ENCODE measurements around the gene GSTA4.

The GSTA4 gene, protein sequence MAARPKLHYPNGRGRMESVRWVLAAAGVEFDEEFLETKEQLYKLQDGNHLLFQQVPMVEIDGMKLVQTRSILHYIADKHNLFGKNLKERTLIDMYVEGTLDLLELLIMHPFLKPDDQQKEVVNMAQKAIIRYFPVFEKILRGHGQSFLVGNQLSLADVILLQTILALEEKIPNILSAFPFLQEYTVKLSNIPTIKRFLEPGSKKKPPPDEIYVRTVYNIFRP

DNA sequence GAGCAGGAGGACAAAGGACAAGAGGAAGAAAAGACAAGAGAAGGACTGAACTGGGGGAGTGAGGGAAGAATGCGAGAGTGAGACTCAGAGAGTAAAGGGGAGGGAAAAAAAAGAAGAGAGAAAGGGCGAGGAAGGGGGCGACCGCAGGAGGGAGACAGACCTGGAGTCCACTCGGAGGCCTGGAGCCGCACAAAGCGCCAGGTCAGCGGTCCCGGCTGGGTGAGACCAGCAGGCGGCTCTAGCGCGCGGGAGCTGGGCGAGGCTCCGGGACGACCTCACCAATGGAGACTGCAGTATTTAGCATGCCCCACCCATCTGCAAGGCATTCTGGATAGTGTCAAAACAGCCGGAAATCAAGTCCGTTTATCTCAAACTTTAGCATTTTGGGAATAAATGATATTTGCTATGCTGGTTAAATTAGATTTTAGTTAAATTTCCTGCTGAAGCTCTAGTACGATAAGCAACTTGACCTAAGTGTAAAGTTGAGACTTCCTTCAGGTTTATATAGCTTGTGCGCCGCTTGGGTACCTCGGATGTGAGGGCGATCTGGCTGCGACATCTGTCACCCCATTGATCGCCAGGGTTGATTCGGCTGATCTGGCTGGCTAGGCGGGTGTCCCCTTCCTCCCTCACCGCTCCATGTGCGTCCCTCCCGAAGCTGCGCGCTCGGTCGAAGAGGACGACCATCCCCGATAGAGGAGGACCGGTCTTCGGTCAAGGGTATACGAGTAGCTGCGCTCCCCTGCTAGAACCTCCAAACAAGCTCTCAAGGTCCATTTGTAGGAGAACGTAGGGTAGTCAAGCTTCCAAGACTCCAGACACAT lies at the start of gene GSTA4:
Gene GSTA4 (minus strand): TSS at position 196 of the 824 bp plus-strand sequence. CDS start 1,041 bp downstream, outside the sequence.
- DNase-seq (ENCODE audit: low read depth in 2 of 2), result peak; percentile 71 to 79

DNA sequence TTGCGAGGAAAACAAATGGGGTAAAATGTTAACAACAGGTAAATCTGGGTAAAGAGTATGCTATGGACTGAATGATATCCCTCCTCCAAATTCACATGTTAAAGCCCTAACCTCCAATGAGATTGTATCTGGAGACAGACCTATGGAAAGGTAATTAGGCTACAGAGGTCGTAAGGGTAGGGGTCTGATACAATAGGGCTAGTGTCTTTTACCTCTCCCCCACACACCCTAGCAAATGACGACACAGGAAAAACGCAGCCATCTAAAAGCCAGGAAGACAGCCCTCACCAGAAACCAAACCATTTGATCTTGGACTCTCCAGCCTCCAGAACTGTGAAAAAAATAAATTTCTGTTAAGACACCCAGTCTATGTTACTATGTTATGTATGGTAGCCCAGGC lies 49.5 kb upstream of the GSTA4 start:
- DNase-seq (ENCODE audit: low read depth in 2 of 2), result no peak

DNA sequence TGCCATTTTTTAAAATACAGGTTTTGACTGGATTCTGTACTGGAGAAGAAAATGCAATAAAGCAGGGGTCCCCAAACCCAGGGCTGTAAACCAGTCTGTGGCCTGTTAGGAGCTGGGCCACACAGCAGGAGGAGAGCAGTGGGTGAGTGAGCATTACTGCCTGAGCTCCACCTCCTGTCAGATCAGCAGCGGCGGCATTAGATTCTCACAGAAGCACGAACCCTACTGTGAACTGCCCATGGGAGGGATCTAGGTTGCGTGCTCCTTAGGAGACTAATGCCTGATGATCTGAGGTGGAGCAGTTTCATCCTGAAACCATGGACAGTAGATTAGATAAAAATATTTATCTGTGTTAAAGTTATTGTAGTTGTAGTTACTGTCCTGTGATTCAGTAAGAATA lies 49.0 kb upstream of the GSTA4 start:
- no peak for DNase-seq (ENCODE audit: low read depth in 2 of 2)

DNA sequence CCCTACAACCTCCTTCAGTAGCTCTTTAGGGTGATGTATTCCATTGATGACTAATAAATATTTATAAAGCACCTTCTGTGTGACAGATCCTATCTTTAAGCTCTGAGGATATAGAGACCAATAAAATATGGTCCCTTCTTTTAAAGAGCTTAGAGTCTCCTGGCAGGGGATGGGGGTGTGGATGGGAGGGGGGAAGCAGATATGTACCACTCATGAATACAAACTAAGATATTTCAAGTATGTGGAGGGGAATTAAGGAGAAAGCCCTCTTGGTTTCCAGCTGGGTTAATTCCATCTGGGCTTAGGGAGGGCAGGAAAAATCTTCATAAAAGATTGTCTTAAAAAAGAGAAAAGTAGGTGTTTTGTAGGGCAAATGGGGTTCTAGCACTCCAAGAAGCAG lies 48.5 kb upstream of the GSTA4 start:
- DNase-seq (ENCODE audit: low read depth in 2 of 2), result no peak

DNA sequence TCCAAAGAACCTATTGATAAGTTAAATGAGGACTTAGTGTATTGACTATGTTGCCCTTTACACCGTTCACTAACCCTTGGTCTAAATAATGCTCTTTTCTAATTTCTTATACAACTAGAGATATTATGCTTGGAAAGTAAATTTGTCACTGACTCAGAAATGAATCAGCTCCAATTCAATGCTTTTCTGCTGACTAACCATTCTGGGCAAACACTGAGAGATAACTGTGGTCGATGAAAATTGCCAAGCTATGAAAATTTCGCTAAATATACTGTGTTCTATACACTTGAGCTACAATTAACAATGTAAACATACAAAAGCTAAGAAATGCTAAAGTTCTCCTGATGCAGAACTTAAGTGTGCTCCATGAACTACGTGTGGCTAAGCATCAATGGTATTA lies 47.0 kb upstream of the GSTA4 start:
- no peak for DNase-seq (ENCODE audit: low read depth in 2 of 2)

DNA sequence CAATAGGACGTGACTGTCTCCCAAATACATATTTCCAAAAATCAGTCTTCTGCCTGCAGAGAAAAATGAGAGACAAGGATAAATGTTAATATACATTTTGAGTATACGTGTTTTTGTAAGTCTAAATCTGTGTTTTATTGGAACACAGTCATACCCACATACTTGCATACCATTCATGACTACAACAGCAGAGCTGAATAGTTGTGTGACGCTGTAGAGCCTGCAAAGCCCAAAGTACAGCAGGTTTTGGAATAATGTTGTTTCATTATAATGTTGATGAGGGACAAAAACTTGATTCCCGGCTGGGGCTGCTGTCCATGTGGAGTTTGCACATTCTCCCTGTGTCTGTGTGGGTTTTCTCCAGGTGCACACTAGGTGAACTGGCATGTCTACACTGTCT lies 46.3 kb upstream of the GSTA4 start:
- no peak for DNase-seq (ENCODE audit: low read depth in 2 of 2)

DNA sequence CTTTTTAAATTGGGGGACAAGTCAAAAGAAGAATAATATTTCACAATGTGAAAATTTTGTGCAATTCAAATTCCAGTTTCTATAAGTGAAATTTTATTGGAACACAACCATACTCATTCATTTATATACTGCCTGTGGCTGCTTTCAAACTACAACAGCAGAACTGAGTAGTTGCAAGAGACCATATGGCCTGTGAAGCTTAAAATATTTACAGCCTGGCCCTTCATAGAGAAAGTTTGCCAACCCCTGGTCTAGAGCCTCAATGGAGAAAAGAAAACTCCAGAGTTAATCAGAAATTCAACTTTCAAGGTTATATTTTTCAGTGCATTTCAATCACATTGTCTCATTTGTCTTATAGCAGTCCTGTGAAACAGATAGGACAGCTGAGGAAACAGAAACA lies 43.5 kb upstream of the GSTA4 start:
- DNase-seq (ENCODE audit: low read depth in 2 of 2), result no peak

DNA sequence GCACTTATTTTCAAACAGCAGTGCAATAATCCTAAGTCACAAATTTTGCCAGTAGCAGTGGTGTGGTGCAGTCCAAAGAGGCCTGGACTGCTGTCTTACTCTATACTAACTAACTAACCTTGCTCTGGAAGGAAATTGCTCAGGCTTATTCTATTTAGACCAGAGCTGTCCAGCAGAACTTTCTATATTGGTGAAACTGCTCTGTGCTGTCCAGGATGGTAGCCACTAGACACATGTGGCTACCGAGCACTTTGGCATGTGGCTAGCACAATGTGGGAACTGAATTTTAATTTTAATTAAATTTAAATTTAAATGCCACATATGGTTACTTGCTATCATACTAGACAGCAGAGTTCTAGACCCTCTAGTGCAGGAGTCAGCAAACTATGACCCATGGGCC lies 43.1 kb upstream of the GSTA4 start:
- DNase-seq (ENCODE audit: low read depth in 2 of 2), result no peak

DNA sequence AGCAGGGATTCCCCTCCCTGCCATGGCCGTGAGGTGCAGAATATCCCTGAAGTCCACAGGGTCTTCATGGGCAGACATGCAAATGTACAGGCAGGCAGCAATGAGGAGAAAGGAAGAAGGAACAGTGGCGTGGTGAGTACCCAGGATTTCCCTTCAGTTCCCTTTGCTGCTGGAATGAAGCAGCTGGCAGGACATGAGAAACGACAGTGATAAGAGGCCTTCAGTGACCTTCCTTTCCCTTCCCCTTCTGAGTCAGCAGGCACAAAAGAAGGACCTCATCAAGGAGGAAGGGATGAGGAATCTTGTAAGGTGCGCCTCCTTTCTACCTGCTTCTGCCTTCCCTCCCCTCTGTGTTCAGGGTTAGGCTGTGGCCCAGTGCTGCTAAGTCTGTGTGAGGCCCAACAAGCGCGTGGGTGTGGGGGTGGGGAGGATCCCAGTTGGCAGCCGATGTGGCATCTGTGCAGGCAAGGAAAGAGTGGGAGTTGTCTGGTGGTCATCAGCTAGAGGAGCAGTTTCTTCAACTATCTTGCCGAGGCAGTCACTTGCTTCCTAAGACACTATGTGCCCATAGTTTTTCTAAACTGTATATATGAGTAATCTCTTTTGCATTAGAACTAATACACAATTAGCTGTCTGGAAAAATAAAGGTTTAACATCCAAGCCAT lies 40.6 kb upstream of the GSTA4 start:
- no peak for DNase-seq (ENCODE audit: low read depth in 2 of 2)

DNA sequence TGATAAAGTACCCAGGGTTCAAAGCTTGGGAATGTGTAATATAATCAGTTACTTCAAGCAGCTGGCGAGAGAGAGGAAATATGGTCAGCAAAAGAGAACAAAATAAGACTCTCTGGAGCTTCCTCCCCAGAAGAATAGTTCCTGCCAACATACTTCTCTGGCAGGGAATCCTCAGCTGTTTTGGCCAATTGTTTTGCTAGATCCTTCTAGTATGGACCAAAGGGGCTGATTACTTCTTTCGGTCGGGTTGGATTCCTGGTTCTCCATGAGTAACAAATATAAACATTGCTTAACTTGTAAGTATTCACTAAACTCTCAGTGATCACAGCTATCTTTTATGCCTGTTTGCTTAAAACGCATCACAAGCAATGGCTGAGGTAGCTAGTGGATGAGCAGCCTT lies 38.7 kb upstream of the GSTA4 start:
- no peak for DNase-seq (ENCODE audit: low read depth in 2 of 2)

DNA sequence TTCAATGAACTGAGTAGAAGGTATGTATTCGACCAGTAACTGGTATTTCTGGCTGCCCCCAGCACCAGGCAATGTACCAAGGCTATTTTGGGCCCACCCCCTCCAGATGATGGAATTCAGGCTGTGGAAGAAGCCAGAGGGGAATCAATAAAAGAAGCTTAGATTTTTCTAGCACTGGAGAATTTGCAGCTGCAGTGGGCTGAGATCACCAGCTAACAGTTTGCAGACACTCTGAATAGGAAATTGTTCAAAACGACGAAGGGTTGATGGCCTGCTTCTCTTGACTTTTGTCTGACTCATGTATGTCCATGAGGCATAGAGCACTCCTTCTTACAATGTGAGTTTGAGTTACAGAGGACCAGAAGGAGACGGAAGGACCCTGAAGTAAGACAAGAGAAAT lies 37.8 kb upstream of the GSTA4 start:
- DNase-seq (ENCODE audit: low read depth in 2 of 2), result no peak

DNA sequence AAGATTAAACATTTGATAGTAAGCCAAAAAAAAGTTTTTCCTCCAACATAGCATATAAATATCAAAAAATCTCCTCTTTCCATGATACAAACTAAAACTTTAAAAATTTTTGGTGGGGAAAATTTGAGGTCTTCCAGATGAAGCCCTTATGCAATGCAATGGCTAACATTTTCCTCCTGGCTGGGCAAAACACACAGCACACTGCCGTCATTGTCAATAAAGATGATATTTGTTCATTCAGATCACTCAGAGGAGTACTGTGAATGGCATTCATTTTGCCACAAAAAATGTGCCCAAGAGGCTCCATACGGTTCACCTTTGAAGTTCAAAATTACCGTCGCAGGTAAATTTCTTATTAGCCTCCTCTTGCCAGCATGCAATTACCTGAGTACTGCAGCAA lies 36.2 kb upstream of the GSTA4 start:
- DNase-seq (ENCODE audit: low read depth in 2 of 2), result no peak

DNA sequence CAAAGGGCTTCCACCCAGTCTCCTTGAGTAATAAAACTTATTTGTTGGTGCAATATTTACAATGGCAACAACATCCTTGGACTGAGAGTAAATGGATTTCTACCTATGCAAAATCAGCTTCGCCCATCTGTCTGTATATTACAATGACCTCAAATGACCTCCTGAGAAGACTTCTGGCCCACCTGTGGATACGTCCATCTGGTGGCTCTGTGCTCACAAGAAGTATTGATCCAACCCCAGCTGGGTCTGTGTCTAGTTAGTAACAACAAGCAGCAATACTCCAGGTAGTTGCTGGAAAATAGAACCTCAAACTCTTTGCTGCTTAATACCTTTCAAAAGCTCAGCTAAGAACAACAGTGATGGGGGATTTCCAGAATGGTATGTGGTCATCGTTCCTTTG lies 34.7 kb upstream of the GSTA4 start:
- DNase-seq (ENCODE audit: low read depth in 2 of 2), result no peak

DNA sequence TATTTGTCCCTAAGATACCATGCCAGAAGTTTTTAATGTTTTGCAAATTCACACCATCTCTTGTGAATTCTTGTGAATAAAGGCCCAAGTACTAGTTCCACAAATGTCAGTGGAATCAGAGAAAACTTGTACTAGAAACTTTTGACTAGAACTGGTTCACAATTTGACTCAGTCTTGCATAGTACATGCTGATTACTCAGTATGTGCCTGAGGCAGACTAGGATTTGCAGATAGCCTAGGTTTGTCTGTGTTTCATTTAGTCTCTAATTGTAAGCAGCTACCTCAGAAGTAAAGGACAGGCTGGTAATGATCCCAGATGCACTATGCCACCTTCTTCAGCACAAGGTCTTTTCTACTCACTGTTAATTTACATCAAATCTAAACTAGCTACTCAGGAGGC lies 34.2 kb upstream of the GSTA4 start:
- DNase-seq (ENCODE audit: low read depth in 2 of 2), result no peak

DNA sequence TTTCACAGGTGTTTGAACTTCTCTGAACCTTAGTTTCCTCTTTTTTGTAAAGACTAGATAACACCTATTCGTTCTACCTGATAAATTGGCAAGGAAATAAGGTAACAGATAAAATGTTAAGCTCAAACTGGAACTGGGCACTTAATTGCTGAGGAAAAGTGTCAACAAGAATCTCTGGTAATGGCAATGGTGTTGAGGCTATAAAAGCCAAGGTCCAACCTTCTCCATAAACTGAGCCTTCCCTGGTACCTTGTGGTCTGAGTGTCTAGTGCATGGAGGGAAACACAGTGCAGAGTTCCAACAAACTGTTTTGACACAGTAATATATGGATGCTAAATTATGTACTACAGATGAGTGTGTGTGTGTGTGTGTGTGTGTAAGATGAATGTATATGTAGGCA lies 33.4 kb upstream of the GSTA4 start:
- DNase-seq (ENCODE audit: low read depth in 2 of 2), result no peak

DNA sequence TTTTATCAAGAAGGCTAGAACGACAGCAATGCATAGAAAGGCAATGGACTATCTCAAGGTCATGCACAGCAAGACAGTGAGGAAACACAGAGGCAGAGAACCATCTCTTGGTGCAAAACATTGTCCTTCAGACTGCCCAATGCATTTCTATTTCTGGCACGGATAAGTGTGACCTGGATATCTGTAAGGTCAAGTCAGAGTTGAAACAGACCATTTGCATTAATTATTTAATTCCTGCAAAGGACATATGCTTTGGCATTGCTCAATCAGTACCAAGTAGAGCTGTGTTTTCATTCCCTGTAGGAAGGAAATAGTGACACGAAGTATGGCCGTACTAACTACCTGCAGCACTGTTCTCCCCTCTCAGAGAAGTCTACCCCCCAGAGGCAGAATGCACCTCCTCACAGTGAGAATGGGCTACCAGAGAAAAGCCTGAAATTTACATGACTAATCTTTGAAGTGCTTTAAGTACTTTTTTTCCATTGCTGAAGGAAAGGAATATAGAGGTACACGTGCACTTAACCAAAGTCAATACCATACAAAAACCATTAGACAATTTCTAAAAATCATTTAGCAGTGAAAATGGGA lies 32.1 kb upstream of the GSTA4 start:
- no peak for DNase-seq (ENCODE audit: low read depth in 2 of 2)

DNA sequence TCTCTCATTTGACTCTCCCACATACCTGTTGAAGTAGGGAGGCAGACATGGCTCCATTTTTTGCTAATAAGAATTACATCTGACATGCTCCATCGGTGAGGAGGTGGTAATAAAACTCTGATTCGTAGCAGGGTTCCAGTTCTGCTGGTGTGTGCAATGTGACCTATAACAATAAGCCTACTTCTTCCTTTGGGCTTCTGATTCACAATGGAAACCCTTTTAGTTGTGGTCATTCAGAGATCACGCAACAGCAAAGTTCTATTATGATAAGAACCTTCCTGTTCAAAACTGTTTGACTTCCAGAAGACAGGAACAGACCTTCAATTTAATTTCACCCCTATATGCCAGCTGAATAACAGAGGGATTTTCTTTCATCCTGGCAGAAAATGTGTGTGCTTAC lies 31.4 kb upstream of the GSTA4 start:
- no peak for DNase-seq (ENCODE audit: low read depth in 2 of 2)

DNA sequence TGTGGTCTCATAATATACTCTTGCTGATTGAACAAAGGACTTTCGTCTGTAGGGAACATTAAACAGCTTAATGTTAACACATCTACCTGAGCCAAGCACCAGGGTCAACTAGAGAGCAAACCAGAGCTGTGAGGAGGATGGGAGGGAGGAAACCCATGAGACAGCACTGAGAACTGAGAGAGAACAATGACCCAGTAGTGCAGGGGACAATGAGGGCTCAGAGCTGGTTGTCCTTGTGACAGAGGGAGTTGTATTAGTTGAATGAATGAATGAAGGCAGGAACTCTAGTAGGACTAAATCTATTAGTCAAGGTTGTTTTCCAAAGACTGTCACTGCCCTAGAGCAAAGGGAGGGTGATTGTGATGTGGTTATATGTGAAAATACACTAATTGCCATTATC lies 28.2 kb upstream of the GSTA4 start:
- DNase-seq (ENCODE audit: low read depth in 2 of 2), result no peak

DNA sequence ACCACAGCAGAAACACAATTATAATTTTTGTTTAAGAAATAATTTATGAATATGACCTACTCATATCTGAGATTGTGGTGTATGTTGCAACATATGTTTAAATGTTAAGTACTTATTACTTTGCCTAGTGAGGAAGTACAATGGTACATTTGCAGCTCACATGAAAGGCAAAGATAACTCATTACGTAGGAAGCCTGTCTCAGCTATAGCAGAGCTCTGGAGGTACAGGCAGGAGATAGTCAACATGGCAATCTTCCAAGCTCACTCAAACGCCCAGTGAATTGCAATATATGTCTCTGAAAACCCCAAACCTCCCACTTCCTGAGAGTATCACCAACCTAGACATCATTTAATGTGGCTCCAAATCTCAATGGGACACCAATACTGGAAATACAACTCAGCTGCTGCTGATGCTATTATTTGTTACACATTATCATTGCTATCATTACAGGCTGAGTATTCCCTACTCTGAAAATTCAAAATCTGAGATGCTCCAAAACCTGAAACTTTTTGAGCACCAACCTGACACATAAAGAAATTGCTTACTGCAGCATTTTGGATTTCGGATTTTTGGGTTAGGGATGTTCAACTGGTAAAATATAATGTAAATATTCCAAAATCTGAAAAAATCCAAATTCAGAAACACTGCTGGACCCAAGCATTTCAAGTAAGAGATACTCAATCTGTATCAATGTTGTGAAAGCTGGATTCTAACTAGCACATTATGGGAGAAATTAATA lies 25.1 kb upstream of the GSTA4 start:
- no peak for DNase-seq (ENCODE audit: low read depth in 2 of 2)

DNA sequence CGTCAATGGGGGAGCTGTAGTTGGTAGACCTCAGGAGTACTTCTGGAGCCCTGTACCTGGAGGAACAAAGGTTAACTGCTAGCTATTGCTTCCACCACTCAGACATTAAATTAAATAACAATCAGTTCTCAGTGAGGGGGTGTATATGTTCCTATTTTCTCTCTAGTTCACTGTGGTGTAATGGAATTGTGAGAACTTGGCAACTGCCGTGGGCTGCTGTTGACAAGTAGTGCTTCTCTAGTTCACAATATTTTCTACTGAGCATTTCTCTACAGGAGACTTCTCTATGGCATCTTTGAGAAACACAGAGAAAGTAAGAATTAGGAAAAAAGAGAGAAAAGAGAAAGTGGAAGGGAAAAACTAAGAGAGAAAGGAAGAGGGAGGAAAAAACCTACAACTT lies 23.4 kb upstream of the GSTA4 start:
- DNase-seq (ENCODE audit: low read depth in 2 of 2), result no peak

DNA sequence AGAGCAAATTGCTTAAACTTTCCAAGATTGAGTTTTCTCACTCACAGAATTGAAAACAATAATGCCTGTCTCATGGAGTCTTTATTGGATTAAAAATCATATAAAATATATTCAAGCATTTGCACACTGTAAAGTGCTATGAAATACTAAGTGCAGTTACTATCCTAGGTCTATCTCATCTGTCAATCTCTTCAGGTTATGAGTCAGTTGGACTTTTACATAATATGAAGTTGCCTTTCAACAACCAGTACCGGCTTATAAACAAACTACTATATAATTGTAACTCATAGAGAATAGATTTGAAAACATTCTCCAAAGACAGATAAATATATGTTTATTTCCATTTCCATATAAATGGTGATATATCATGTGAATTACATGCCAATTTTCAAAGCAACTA lies 20.4 kb upstream of the GSTA4 start:
- DNase-seq (ENCODE audit: low read depth in 2 of 2), result no peak

DNA sequence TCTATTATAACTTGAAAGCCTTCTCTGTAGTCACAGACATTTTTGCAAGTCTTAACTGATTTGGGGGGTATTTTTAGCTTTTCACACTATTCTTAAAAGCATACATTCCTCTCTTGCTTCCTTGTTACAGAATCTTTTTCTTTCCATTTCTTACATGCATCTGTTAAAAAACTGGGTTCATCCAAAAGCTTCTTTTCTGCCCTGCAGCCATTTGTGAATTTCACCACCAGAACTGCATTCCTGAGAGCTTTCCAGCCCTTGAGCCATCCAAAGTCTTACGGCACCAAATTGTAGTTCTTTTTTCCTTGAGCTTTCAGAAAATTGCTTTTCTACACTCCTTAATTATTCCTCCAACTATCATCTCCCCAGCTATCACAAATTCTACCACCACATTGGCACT lies 19.7 kb upstream of the GSTA4 start:
- DNase-seq (ENCODE audit: low read depth in 2 of 2), result no peak

Data from activated CD8-positive, alpha-beta memory T cell treated with anti-CD3 and anti-CD28 coated beads for 4 hours (primary cell).